Uterus (tissue), 4 donors: ENCODE results near the gene ANKRD39. TPM values are rescaled to one million over a fixed set of nuclear protein-coding genes. Genes with fewer than 3 reads are reported as not detected.

Experiments used
- DNase-seq, 2 donors: peaks; one replicate each; pipeline ENCODE4 v3.0.0-alpha.2; 2019 to 2020
- H3K27ac ChIP-seq, 2 donors: fragments of 200-600 bp; sonication (generic); 1 replicate in 1 of 2; 2 replicates in 1 of 2; pipeline ENCODE4 v1.5.1; 2016 to 2018
- H3K27me3 ChIP-seq, 2 donors: fragments of 200-600 bp; sonication (generic); one replicate each; pipeline ENCODE4 v1.5.1; 2018 to 2019; ENCODE audit warnings: control low read depth in 1 of 2
- H3K36me3 ChIP-seq, 2 donors: fragments of 200-600 bp; sonication (generic); one replicate each; pipeline ENCODE4 v1.5.1; 2019; ENCODE audit warnings: control low read depth in 1 of 2
- H3K4me1 ChIP-seq, 2 donors: fragments of 200-600 bp; sonication (generic); one replicate each; pipeline ENCODE4 v1.5.1; 2018 to 2019; ENCODE audit warnings: control low read depth in 1 of 2
- H3K4me3 ChIP-seq, 2 donors: fragments of 200-600 bp; sonication (generic); 1 replicate in 1 of 2; 2 replicates in 1 of 2; pipeline ENCODE4 v1.5.1; 2018 to 2019; ENCODE audit warnings: mild to moderate bottlenecking in 1 of 2
- H3K9me3 ChIP-seq, 2 donors: fragments of 200-600 bp; sonication (generic); one replicate each; pipeline ENCODE4 v1.5.1; 2019; ENCODE audit warnings: control low read depth in 1 of 2
- POLR2A ChIP-seq, 2 donors: fragments of 450-650 bp; IDR thresholded peaks; one replicate each; pipeline ENCODE4 v1.6.1; 2016; ENCODE audit warnings: antibody characterized with exemption in 2 of 2, mild to moderate bottlenecking in 1 of 2, moderate library complexity in 1 of 2
- intact Hi-C: fragments of 100-400 bp; cut with DNase I; formaldehyde crosslinking; loops from one replicate; pipeline ENCODE4 v1.15.1; 2023; ENCODE audit warnings: low total_unique reads
- microRNA counts, 2 donors: library from miRNA; unstranded; fragments of <30 nt; microRNA quantifications; one replicate each; lab custom pipeline; 2016 to 2017
- microRNA-seq: library from miRNA; unstranded; fragments of <30 nt; microRNA quantifications from one replicate; pipeline ENCODE4, GENCODE V29; 2016; ENCODE audit warnings: borderline microRNAs expressed, borderline replicate concordance
- small RNA-seq: library from RNA; depleted of rRNA; stranded (forward); fragments of <200 nt; gene quantifications from one replicate; pipeline ENCODE3, GENCODE V24; 2016
- total RNA-seq, 4 donors: library from RNA; depleted of rRNA in 3 of 4; stranded (reverse); fragments of >200 nt in 3 of 4; gene quantifications; one replicate each; pipeline versions ENCODE4 v1.1.0 to v1.2.4, GENCODE V29; 2014 to 2023
- TF ChIP-seq, protein P1 (sequence below), 4 experiments: fragments of 200-600 bp in 2 of 4; fragments of 450-650 bp in 2 of 4; sonication (generic) in 2 of 4; IDR thresholded peaks; one replicate each; pipeline ENCODE4 v1.5.1; 2016 to 2019; ENCODE audit warnings: antibody characterized with exemption in 4 of 4, mild to moderate bottlenecking in 2 of 4, moderate library complexity in 1 of 4
- donor health status: DM: yes; HTN: yes; CAD: no.

The ANKRD39 gene
- total RNA-seq, 4 donors from 2014 or later = 4.7 to 162 (median 16.9) TPM

DNA sequence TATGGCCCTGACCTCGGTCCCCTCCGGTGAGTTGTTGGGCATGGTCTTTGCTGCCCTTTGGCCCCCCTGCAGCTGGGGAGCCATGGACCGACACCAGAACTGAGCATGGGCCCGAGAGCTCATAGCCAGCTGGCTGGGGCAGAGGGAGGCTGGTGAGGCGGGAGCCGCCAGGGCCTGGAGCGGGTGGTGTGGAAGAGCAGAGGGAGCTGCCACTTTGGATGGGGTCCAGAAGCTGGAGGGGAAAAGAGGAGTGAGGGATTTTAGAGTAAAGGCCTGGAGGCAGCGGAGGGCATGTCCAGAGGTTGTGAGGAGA lies 58.2 kb downstream of the ANKRD39 start:
- H3K4me3 ChIP-seq = no peak overlapping the region
- no peak overlapping the region for H3K27ac ChIP-seq
- intact Hi-C loops = no loop called here
- no peak for TF ChIP-seq POLR2A (IDR thresholded peaks at IDR 0.05)
- TF ChIP-seq, protein P1, sequence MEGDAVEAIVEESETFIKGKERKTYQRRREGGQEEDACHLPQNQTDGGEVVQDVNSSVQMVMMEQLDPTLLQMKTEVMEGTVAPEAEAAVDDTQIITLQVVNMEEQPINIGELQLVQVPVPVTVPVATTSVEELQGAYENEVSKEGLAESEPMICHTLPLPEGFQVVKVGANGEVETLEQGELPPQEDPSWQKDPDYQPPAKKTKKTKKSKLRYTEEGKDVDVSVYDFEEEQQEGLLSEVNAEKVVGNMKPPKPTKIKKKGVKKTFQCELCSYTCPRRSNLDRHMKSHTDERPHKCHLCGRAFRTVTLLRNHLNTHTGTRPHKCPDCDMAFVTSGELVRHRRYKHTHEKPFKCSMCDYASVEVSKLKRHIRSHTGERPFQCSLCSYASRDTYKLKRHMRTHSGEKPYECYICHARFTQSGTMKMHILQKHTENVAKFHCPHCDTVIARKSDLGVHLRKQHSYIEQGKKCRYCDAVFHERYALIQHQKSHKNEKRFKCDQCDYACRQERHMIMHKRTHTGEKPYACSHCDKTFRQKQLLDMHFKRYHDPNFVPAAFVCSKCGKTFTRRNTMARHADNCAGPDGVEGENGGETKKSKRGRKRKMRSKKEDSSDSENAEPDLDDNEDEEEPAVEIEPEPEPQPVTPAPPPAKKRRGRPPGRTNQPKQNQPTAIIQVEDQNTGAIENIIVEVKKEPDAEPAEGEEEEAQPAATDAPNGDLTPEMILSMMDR (IDR thresholded peaks at IDR 0.05) = no peak
- no peaks in the 10 kb centered on the region for H3K4me1 ChIP-seq
- no peaks in the 10 kb centered on the region for H3K9me3 ChIP-seq
- H3K36me3 ChIP-seq = no peaks in the 10 kb centered on the region
- no peak for DNase-seq
- no peaks in the 10 kb centered on the region for H3K27me3 ChIP-seq

DNA sequence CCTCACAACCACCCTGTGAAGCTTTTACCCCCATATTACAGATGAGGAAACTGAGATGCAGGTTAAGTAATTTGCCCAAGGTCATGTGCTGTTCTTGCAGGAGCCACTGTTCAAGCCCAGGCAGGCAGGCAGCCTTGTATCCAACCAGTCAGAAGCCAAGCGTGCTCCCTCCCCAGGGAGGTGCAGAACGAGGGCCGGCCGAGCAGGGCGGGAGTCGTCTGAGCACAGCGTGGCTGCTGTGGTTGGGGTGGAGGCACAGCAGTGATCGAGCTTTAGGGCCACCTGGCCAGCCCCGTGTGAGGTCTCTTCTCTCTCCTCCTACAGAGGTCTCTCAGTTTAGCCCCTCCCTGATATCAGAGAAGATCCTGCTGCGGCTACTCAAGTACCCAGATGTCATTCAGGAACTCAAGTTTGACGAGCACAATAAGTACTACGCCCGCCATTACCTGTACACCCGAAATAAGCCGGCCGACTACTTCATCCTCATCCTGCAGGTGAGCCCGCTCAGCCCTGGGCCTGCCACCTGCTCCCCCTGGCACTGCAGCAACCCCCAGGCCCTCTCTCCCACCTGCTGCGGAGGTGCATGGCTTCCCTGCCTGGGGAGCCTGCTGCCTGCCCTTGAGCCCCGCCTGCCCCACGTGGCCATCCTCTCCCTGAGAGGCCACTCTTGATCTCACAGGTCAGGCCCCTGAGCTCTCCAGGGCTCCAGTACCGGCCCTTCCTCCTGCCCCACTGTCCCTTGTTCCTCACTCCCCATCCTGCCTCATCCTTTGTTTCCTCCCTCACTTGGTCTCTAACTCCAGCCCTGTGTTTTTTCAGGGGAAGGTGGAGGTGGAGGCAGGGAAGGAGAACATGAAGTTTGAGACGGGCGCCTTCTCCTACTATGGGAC lies 58.8 kb downstream of the ANKRD39 start:
- Histone ChIP-seq H3K9me3 (no peaks in the 10 kb centered on the region), H3K4me1 (no peaks in the 10 kb centered on the region), H3K36me3 (no peaks in the 10 kb centered on the region), H3K27ac (no peak overlapping the region), H3K4me3 (no peak overlapping the region), H3K27me3 (no peaks in the 10 kb centered on the region)
- no peak for TF ChIP-seq POLR2A (IDR thresholded peaks at IDR 0.05)
- TF ChIP-seq, protein P1 (IDR thresholded peaks at IDR 0.05) = no peak
- no peak for DNase-seq
- intact Hi-C loops = no loop called here

MicroRNA genes within 50 kb of the gene (microRNA counts, 767-probe panel; counts per million panel counts)
- 0 counts per million in 2 donors for microRNA hsa-miR-3127-5p (lab: Ali Mortazavi, UCI)

Small RNA genes lying within 50 kb of the gene (microRNA-seq; reads per million reads assigned to microRNA genes)
- not detected for gene MIR3127

Small RNA genes lying within 50 kb of the gene (small RNA-seq; reads per million reads assigned to genes)
- gene MIR3127 = 0.24 reads per million

Other genes with a start within 250 kb of the ANKRD39 start
- 10 to 100 TPM; 13.5 to 73.0 (median 62.1) TPM for gene KANSL3, start 219.7 kb downstream of the ANKRD39 start, total RNA-seq
- gene FER1L5, start 215.3 kb downstream of the ANKRD39 start, total RNA-seq = 1 to 10 TPM in 1 of 4 donors, under 1 TPM in 1, not detected in 2; 0.40 to 1.6 TPM
- gene LMAN2L, start 118.0 kb downstream of the ANKRD39 start, total RNA-seq = 10 to 100 TPM; 13.8 to 51.2 (median 20.9) TPM
- 1 to 10 TPM in 3 of 4 donors, under 1 TPM in 1; 0.77 to 8.2 (median 4.7) TPM for gene CNNM4, start 97.1 kb downstream of the ANKRD39 start, total RNA-seq
- gene CNNM3, start 41.7 kb downstream of the ANKRD39 start, total RNA-seq = 10 to 100 TPM in 2 of 4 donors, 1 to 10 TPM in 2; 1.5 to 21.1 (median 11.2) TPM
- 10 to 100 TPM in 2 of 4 donors, 1 to 10 TPM in 2; 4.4 to 23.2 (median 8.6) TPM for gene ANKRD23, start 14.0 kb downstream of the ANKRD39 start, total RNA-seq
- gene SEMA4C, start 12.1 kb upstream of the ANKRD39 start, total RNA-seq = 100 to 1,000 TPM in 1 of 4 donors, 10 to 100 TPM in 3; 31.8 to 117 (median 61.7) TPM
- gene FAM178B, start 128.6 kb upstream of the ANKRD39 start, total RNA-seq = 1 to 10 TPM in 1 of 4 donors, not detected in 3; 2.2 TPM
- 10 to 100 TPM in 3 of 4 donors, 1 to 10 TPM in 1; 10.0 to 35.5 (median 22.2) TPM for gene FAHD2B, start 236.9 kb upstream of the ANKRD39 start, total RNA-seq